GM21423 (cell line): ENCODE measurements around the gene NOX3.

Experiments used
- ATAC-seq: cut with Tn5 transposase; IDR thresholded peaks from one replicate; pipeline ENCODE4 v1.9.1; 2021; ENCODE audit warnings: mild to moderate bottlenecking, moderate library complexity; ENCODE audit not compliant: unreplicated experiment

Gene NOX3

GRCh38 chr6:155404937-155405336 lies 50.7 kb downstream of the NOX3 start:
- ATAC-seq: no peak

GRCh38 chr6:155402656-155403304 lies 52.9 kb downstream of the NOX3 start:
- no peak for ATAC-seq

- ATAC-seq: no peak
These were observed 55.0 kb downstream of the NOX3 start for GRCh38 chr6:155400654-155400965.

GRCh38 chr6:155399745-155400653 lies 55.6 kb downstream of the NOX3 start:
- no peak for ATAC-seq

GRCh38 chr6:155399062-155399744 lies 56.4 kb downstream of the NOX3 start:
- no peak for ATAC-seq

- ATAC-seq: no peak
These were observed 57.0 kb downstream of the NOX3 start for GRCh38 chr6:155398701-155399061.

- ATAC-seq: no peak
These were observed 57.4 kb downstream of the NOX3 start for GRCh38 chr6:155398221-155398620.

- no peak for ATAC-seq
These were observed 58.4 kb downstream of the NOX3 start for GRCh38 chr6:155397172-155397705.

- ATAC-seq: no peak
These were observed 59.0 kb downstream of the NOX3 start for GRCh38 chr6:155396605-155397004.

- ATAC-seq: no peak
These were observed 60.3 kb downstream of the NOX3 start for GRCh38 chr6:155395339-155395738.

GRCh38 chr6:155389130-155389529 lies 66.5 kb downstream of the NOX3 start:
- ATAC-seq: no peak

GRCh38 chr6:155388591-155388990 lies 67.0 kb downstream of the NOX3 start:
- ATAC-seq: no peak

GRCh38 chr6:155387481-155387880 lies 68.2 kb downstream of the NOX3 start:
- ATAC-seq: no peak

GRCh38 chr6:155384321-155384952 lies 71.2 kb downstream of the NOX3 start:
- ATAC-seq: no peak

GRCh38 chr6:155383913-155384312 lies 71.7 kb downstream of the NOX3 start:
- ATAC-seq: no peak

GRCh38 chr6:155382338-155382685 lies 73.3 kb downstream of the NOX3 start:
- ATAC-seq: no peak

GRCh38 chr6:155381673-155382337 lies 73.8 kb downstream of the NOX3 start:
- ATAC-seq: no peak

GRCh38 chr6:155380666-155381332 lies 74.8 kb downstream of the NOX3 start:
- ATAC-seq: no peak

- no peak for ATAC-seq
These were observed 76.9 kb downstream of the NOX3 start for GRCh38 chr6:155378724-155379123.

- no peak for ATAC-seq
These were observed 77.4 kb downstream of the NOX3 start for GRCh38 chr6:155378276-155378675.
